ENCODE measurements around the gene PDZD7.

PDZD7 gene

DNA sequence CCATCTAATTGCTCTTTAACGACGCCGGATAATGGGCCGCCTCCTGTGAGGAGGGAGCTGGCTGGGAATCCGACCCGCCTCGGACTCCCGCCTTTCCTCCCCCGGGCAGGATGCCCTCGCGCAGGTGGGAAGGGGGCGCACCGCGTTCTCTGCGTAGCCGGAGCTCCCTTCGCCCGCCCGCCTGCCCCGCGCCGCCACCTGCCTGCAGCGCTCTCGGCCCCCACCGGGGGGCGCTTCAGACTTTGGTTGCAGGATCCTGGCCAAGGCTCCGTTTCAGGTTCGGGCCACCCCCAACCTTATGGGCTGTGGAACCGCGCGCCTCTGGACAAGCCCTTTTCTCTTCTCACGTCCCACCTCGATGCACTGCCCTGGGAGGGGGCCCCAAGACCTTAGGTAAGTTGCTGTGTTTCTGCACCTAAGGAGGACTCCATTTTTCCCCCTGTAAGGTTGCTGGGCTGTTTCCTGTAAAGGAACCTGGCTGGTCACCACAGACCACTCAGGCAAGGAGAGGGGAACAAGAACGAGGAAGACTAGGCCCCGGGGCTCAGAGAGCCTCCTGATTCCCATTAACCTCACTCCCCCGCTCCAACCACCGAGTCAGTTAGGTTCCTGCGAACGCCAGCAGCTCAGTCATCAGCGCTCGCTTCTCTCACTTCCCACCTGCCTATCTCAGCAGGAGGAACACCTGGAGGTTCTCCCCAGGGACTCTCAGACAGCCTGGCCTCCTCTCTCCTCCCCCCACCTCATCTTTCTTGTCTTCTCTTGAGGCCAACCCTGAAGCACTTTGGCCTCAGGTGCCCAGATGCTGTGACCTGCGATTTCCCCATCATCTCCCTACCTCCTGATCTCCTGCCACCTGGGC, 19.5 kb upstream of the PDZD7 start:
- TF ChIP-seq, protein P1, sequence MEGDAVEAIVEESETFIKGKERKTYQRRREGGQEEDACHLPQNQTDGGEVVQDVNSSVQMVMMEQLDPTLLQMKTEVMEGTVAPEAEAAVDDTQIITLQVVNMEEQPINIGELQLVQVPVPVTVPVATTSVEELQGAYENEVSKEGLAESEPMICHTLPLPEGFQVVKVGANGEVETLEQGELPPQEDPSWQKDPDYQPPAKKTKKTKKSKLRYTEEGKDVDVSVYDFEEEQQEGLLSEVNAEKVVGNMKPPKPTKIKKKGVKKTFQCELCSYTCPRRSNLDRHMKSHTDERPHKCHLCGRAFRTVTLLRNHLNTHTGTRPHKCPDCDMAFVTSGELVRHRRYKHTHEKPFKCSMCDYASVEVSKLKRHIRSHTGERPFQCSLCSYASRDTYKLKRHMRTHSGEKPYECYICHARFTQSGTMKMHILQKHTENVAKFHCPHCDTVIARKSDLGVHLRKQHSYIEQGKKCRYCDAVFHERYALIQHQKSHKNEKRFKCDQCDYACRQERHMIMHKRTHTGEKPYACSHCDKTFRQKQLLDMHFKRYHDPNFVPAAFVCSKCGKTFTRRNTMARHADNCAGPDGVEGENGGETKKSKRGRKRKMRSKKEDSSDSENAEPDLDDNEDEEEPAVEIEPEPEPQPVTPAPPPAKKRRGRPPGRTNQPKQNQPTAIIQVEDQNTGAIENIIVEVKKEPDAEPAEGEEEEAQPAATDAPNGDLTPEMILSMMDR (IDR thresholded peaks at IDR 0.05), result peak; percentile 57

DNA sequence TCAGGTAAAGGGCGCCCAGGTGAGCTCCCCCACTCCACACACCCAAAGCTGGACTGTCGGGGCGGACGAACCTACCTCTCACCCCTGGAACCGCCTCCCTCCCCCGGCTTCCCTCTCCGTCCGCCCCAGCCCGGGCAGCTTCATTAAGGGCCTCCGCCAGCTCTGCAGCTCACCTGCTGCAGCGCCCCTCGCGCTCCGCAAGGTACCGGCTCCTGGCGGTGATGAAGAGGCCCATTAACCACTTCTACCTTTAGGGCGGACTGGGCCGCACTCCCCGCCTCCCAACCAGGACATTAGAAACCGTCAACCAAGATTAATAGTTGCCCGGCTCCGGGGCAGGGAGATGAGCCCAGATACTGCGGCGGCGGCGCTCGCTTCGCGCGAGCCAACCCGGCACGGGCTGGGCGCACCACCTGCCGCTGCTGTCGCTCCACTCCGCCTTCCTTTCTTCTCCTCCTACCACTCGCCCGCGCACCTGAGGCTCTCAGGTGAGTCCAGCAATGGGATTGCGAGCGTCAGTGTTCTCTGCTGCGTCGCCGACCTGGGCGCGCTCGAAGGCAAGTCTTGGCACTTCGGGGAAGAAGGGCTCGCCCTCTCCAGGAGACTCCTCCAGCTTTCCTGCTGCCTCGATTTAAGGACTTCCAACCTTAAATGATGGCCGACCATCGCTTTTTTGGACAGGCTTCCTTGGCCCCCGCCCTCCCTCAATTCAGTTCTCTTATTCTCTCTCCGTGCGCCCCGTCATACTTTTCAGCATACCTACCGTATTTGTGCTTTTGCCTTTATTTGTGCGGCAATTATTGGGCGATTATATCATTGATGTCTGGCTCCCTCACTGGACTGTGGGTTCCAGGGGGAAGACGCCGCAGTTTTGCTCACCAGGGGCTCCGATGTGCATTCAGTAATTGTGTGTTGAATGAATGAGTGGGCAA, 17.3 kb upstream of the PDZD7 start:
- TF ChIP-seq, protein P1 (IDR thresholded peaks at IDR 0.05), result no peak

DNA sequence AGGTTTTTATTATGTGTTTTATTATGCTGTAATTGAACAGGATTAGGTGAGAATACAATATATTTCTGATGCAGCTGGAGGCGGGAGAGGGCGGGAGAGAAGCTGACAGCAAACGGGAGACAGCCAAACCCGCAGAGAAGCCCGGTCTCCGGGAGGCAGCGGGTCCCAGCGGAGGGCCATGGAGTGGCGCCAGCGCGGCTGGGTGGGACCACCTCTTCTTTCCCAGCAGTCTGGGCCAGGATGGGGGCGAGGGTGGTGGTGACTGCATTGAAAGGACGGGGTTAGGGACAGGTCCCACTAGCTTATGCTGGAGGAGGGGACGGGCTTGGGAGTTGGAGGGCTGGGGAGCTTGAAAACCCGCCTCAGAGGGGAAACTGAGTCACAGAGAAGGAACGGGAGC, 16.3 kb upstream of the PDZD7 start:
- TF ChIP-seq, protein P1 (IDR thresholded peaks at IDR 0.05), result no peak

DNA sequence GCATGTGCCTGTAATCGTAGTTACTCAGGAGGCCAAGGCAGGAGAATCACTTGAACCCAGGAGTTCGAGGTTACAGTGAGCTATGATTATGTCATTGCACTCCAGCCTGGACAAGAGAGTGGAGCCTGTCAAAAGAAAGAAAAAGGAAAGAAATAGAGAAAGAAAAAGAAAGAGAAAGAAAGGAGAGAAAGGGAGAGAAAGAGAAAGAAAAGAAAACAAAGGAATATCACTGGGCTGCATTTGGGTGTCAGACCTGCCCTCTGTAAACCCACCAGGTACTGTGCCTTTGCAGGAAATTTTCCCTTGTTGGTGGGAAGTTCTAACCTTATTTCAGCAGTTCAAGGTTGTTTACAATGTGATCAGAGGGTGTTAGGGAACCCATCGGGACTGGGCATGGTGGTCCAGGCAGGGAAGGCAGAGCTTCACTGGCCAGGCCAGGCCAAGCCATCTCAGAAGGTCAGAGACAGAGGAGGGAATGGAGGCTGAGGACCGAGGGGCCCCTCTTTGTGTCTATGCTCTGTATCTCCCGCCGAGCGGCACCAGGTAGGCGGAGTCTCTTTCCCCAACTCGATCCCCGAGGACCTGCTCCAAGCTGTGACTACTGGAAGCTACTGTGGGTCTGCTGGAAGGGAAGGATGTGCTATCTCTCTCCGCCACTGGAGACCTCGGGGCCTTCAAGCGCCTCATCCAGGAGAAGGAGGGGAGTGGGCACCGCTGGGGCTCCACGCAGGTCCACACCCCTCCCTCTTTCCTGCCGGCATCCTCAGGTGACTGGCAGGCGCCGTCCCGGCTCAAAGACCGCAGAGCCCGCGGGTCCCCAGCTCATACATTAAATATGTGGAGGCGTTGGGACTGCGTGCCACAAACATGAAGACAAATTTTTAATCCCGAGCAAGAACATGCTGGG, 15.7 kb upstream of the PDZD7 start:
- TF ChIP-seq, protein P1 (IDR thresholded peaks at IDR 0.05), result no peak

DNA sequence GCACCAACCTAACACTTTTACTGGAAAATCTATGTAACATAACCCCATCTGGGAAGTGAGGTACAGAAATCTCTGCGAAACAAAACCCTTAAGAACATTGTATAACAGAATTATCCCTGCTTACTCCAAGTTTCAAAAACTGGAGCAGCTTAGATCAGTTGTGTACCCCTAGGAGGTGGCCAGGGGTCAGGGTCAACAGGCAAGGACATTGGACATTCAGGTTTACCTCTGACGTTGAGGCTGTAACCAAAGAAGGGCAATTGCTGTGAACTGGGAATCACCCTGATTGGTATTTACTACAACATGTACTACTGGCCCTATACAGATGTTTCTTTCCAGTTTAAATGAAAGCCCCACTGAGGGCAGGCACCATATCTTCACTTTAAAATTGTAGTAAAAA, 13.2 kb upstream of the PDZD7 start:
- TF ChIP-seq, protein P1 (IDR thresholded peaks at IDR 0.05), result no peak

DNA sequence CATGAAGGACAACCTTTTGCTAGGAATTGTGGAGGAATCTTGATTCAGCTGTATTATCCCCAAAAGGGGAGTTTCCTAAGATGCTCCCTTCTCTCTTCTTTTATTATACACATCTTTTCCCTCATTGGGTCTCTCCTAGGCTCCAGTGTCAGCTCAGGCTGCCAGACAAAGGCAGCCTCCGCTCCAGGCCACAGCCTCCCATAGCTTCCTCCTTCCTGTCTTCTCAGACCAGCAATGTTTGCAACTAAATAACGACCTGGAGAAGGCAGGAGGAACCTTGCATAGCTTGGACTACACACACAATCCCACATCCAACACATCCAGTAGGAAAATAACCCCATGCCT, 12.4 kb upstream of the PDZD7 start:
- TF ChIP-seq, protein P1 (IDR thresholded peaks at IDR 0.05), result no peak
